Measurements from ENCODE around the gene CXorf49. TPM values are rescaled to one million over a fixed set of nuclear protein-coding genes. Genes with fewer than 3 reads are reported as not detected.
"Not testable (repeated sequence)": the region's sequence is repeated elsewhere in the genome, so short reads cannot be mapped to it uniquely, and the experiment has no call there.

CXorf49 gene
- total RNA-seq = not detected
- long read RNA-seq = 0 reads

DNA sequence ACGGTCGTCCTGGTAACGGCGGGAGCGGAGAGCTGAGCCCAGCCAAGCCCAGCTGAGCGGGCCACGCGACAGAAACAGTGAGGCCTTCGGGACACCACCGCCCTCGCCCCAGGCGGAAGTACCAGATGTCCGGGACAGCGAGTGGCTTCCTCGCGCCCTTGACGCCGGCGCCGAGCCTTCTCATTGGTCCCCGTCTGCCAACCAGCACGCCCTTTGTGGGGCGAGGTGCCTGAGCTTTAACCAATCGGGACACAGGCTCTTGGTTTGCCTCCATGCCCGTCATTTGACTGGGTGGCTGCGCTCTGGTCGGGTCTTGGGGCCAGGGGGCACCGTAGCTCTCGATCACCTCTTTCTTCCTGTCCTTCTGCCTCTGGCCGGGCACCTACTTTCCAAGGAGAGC lies at the start of gene CXorf49:
Gene CXorf49 (minus strand): TSS at position 101 of the 400 bp plus-strand sequence. CDS start 134 bp downstream, outside the sequence.
- DNase-seq; intact Hi-C loops (cut with DNase I); ATAC-seq: not testable (repeated sequence)

- intact Hi-C loops (cut with DNase I); ATAC-seq; DNase-seq: not testable (repeated sequence)
These were observed 49.0 kb upstream of the CXorf49 start for GRCh38 chrX:71767134-71767533.

- ATAC-seq = peak in 1 of 2 donors; percentile 50
- intact Hi-C loops (cut with DNase I); DNase-seq: not testable (repeated sequence)
These were observed 47.5 kb upstream of the CXorf49 start for GRCh38 chrX:71765613-71766012.

DNA sequence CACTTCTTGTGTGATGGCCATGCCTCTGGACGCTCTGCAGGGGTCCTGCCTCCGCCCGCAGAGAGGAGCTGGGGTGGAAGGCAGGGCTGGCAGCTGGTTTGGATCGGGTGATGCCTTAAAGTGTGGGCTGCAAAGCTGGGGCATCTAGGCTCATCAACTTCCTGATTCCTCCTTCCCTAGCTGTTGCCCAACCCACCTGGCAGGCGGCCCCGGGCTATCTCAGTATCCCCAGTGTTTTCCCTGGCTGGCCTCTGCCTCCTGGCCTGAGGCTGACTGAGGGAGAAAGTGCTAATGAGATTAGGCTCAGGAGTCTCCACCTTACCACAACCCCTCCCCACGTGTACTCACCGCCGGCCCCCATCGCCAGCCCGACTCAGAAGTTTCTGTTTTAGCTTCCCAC lies 46.7 kb upstream of the CXorf49 start:
- ATAC-seq = peak; percentile 30 to 87
- DNase-seq; intact Hi-C loops (cut with DNase I): not testable (repeated sequence)

GRCh38 chrX:71763049-71763448 lies 45.0 kb upstream of the CXorf49 start, which contains the start of gene CXorf49B:
Gene CXorf49B (plus strand): TSS chrX:71763349. CDS start chrX:71763424, 75 bp downstream.
- DNase-seq; ATAC-seq; intact Hi-C loops (cut with DNase I): not testable (repeated sequence)

GRCh38 chrX:71760688-71761281 lies 42.7 kb upstream of the CXorf49 start:
- ATAC-seq; DNase-seq; intact Hi-C loops (cut with DNase I): not testable (repeated sequence)

DNA sequence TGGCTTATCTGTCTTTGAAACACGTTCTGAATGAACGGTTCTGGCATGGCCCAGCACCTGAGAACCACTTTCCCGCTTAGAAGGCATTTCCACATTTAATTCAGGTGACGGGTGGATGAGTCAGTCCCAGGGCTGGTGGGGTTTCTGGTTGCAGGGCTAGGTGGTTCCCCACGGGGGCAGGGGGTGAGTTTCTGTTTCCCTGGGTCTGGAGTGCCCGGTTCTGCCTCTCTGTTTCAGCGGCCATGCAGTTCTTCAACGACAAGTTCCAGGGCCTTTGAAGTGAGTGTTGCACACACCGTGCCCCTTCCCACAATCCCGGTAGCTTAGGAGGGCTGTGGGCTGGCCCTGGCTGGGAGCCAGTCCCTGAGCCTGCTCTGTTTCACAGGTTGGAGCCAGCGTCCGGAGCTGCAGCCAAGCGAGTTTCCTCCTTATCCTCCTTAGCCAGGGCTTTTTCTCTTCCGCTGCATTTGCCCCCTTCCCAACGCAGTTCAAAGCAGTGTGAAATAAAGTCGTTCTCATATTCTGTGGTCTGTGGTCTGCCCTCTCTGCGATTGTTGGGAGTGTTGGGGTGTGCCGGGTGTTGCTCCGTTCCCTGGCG lies 2.3 kb upstream of the CXorf49 start:
- DNase-seq; ATAC-seq; intact Hi-C loops (cut with DNase I): not testable (repeated sequence)

DNA sequence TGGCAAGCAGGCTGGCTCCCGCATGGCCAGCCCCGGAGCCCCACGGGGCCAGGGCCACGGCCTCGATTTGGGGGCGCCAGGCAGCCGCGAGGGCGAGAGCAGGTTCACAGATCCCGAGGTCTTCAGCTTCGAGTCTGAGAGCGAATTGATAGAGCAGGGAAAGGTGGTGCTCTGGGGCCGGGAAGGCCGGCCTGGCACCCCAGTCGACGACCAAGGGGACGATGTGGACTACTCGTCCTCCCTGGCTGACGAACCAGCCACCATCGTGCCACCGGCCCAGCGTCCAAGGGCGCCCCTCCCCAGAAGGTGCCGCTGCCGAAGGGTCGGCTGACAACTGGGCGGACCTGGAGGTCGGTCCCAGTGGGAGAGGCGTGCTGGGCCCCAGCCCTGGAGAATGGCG lies 1.1 kb upstream of the CXorf49 start:
- intact Hi-C loops (cut with DNase I); ATAC-seq: not testable (repeated sequence)
- DNase-seq = peak; percentile 8

GRCh38 chrX:71716323-71716722 lies 1.8 kb downstream of the CXorf49 start:
- ATAC-seq = peak; percentile 36 to 83
- intact Hi-C loops (cut with DNase I); DNase-seq: not testable (repeated sequence)

DNA sequence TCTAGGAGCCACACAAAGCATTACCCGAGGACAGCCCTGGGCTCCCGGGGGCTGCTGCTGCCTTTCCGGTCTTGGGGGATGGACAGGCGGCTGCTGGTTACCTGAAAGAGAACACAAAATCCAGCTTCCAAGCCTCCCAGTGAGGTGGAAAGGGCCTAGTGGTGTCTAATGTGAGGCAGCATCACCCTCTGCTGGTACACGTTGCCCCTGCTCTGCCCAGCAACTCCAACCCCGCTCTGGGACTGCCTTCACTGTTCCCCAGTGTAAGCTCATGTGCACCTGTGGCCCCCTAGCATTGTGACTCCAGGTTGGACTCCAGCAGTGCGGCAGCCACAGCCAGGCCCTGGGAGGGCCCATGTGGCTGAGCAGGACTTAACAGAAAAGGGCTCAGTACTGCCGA lies 2.5 kb downstream of the CXorf49 start:
- peak in 1 of 2 donors; percentile 61 for ATAC-seq
- intact Hi-C loops (cut with DNase I); DNase-seq: not testable (repeated sequence)

DNA sequence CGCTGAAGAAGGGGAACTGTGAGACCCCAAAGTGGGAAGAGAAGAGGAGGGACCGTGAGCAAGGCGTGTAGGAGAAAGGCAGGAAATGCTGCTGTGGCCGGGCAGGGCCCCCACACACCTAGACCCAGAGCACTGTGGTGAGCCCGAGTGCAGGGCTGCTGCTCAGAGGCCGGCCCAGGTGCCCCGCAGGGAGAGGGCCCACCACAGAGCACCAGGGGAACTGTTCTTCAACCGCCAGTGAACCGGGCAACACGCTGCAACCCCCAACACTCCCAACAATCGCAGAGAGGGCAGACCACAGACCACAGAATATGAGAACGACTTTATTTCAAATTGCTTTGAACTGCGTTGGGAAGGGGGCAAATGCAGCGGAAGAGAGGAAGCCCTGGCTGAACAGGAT lies 4.0 kb downstream of the CXorf49 start:
- DNase-seq; intact Hi-C loops (cut with DNase I); ATAC-seq: not testable (repeated sequence)

- DNase-seq; ATAC-seq; intact Hi-C loops (cut with DNase I): not testable (repeated sequence)
These were observed 15.2 kb downstream of the CXorf49 start for GRCh38 chrX:71702853-71703252.

GRCh38 chrX:71699023-71699344 lies 19.1 kb downstream of the CXorf49 start:
- DNase-seq; intact Hi-C loops (cut with DNase I): not testable (repeated sequence)
- ATAC-seq = peak in 1 of 2 donors; percentile 17

GRCh38 chrX:71698299-71699022 lies 19.6 kb downstream of the CXorf49 start:
- ATAC-seq = peak; percentile 66 to 68

DNA sequence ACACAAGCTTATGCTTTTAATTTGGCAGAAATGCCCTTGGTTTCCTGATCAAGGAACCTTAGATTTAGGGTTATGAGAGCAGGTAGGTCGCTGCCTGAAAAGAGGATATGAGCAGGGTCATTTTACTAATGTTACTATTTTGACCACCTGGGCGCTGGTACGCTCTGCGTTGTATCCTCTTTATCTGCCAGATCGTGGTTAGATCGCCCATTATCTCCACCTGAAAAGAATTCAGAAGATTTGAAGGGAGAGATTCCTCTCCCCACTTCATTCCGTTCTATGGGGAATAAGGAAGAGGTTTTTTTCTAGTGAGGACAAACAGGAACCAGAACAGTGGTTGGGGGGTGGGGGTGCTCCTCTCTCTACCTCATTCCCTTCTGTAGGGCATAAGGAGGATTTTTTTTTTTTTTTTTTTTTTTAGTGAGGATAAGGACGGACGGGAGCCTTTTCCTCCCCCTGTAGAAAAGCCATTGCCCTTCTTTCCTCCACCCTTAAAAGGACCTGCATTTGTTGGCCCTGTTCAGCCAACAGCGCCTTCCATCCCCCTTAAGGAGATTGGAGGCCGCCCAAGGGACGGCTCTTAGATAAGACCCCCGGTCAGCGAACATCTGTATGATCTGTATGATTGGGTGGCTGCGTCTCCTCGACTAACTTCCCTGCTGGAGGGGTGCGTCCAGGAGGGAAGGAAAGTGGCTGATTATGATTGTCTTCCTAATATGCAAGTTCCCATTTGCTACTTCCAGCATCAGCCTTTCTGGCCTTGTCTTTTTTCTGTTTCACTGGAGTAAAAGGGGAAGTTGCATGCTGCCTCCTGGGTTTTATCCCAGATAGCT lies 20.4 kb downstream of the CXorf49 start:
- DNase-seq; intact Hi-C loops (cut with DNase I): not testable (repeated sequence)
- peak; percentile 15 to 39 for ATAC-seq

More at GRCh38 chrX:71698299-71699022, 19.6 kb downstream of the CXorf49 start:
- DNase-seq; intact Hi-C loops (cut with DNase I): not testable (repeated sequence)

DNA sequence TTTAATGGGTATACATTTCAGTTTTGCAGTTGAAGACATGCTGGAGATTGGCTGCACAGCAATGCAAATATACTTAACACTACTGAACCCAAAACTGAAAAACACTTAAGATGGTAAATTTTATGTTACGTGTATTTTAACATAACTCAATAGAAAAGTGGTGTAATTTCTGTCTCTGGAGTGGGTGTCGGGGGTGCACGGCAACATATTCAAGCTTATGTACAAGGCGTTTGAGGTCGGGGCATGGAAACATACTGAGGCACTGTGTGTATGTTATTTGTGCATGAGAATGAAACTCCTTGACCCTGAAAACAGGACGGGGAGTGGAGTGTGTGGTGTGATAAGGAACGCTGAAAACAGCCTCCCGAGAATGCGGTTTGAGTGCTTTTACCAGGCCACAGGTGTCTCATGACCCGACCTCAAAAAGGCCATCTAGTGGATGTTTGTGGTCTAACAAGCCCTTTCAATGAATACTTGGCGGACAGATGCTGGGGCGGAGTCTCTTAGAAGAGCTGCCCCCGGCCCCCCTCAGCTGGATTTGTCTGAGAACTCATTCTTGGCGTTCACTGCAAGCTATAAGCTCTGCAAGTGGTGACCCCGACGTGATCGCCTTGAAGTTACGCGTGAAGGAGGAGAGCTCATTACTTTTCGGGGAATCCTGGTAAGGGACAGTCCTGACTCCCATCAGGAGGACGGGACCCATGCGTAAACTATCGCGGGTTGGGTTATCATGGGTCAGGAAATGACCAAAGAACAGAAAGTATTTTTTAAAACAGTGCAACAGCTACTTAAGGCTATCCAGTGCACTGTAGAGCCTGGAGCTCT lies 21.2 kb downstream of the CXorf49 start:
- ATAC-seq = peak; percentile 53 to 72
- DNase-seq; intact Hi-C loops (cut with DNase I): not testable (repeated sequence)

- intact Hi-C loops (cut with DNase I) = no loop called here
- DNase-seq (no peak), ATAC-seq (no peak)
These were observed 38.4 kb downstream of the CXorf49 start for GRCh38 chrX:71679575-71680207.

- ATAC-seq; DNase-seq; intact Hi-C loops (cut with DNase I): not testable (repeated sequence)
These were observed 40.9 kb downstream of the CXorf49 start for GRCh38 chrX:71677195-71677594.

All from left cardiac atrium (tissue), 4 donors.